Measurements from ENCODE around the gene BBS9.

Gene BBS9

DNA sequence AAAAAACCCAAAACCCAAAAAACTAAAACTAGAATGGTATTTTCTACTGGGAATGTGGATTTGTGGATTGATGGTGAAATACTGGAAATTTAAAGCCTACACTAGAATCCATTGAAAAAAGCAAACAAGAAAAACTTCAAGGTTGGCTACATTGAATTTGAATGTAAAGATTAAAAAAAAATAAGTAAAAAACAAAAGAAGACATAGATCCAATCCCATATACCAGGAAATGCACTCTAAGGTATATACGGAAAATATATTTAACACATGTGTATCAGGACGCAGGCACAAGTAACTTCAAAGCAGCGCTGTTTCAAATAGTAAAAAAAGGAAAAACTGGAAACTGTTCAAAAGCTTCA, 754 bp upstream of the BBS9 start:
- no peak for DNase-seq

DNA sequence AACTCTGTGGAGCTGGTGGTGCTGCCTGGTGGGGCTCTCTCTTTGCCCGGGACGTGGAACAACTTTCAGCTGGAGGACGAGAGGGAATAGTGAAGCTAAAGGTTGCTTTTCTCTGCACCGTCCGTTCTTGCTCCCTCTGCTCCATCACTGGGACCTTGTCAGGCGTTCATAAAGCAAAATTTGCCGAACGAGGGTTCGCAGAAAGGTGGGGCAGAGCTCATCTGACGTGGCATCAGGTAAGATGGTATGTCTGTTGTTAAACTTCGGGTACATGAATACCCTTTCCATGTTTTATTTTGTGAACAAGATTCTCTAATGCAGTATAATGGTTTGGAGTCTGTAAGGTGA, 416 bp downstream of the BBS9 start:
- DNase-seq, result no peak

GRCh38 chr7:33130184-33130583, 820 bp downstream of the BBS9 start:
- no peak for DNase-seq

DNA sequence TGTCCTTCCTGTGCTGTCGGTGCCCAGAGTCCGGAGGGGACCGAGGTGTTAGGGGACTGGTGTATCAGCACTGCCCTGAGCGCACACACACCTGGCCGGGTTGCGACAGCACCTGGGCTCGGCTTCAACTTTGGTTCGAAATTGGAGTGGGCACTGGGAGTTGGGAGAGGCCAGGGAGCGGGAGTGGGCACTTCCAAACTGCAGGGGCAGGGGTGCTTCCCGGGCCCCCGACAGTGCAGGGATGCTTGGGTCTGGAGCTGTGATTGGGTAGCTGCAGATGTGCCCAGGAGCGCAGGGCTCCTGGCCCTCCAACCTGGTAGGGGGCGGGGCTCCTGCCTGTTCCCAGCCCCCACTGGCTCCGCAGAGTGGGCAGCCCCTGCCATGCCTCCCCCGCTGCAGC, 7.7 kb downstream of the BBS9 start:
- no peak for DNase-seq

DNA sequence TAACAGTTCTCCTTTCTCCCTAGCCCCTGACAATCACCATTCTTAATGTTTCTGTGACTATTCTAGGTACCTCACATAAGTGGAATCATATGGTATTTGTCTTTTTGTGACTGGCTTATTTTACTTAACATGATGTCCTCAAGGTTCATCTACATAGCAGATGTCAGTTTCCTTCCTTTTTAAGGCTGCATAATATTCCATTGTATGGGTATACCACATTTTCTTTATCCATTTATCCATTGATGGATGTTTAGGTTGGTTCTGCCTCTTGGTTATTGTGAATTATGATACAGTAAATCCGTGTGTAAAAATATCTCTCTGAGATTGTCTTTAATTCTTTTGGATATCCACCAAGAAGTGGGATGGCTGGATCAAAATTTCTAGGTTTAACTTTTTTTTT, 13.2 kb downstream of the BBS9 start:
- no peak for DNase-seq

- peak; percentile 7 for DNase-seq
Measured at GRCh38 chr7:33143996-33144718, 14.8 kb downstream of the BBS9 start.

DNA sequence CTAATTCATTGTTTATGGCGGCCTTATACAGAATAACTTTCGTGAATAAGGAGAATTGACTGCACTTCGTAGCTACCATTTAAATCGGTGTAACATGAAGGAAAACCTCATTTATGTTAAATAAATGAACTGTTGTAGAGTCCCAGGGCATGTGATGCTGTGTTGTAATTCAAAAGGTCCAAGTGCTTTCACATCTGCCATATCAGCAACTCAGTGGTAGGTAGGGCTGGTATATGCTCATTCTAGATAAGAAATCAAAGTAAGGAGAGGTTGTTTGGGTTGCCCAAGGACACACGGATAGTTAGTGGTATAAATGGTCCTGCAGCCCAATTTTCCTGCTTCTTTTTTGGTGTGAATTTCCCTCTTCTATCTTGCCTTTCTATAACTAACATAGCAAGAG, 15.8 kb downstream of the BBS9 start:
- no peak for DNase-seq

DNA sequence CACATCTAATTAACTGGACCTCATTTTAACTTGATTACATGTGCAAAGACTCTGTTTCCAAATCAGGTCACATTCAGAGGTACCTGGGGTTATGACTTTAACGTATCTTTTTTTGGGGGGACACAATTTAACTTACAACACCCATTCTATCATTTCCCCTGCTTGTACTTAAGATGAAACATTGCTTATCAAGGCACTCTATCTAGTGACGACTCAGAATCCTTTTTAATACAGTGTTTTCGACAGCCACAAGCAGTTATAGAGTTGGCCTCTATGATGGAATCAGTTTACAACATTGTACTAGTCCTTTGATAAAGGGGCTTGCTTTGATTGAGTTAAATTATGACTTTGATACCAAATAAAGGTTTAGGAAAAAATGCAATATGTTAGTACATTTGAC, 22.7 kb downstream of the BBS9 start:
- DNase-seq, result no peak

- peak; percentile 65 for DNase-seq
Measured at GRCh38 chr7:33155811-33156210, 26.4 kb downstream of the BBS9 start.

DNA sequence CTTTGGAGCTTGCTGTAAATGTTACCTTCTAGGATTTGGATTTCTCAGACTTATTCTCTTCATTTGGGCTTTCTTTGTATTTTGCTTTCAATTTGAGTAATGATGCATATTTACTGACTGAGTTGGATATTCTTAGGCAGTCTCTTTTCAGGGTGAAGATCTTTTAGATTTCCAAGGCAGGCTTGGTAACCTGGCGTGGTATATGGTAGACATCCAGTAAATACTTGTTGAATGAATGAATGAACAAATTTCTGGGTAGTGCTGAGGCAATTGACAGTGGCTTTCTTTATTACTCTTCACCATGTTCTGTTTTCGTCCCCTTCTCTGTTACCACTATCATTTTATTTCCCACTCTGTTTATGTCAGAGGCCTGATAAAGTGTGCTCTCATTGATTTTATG, 27.1 kb downstream of the BBS9 start:
- DNase-seq, result no peak

DNA sequence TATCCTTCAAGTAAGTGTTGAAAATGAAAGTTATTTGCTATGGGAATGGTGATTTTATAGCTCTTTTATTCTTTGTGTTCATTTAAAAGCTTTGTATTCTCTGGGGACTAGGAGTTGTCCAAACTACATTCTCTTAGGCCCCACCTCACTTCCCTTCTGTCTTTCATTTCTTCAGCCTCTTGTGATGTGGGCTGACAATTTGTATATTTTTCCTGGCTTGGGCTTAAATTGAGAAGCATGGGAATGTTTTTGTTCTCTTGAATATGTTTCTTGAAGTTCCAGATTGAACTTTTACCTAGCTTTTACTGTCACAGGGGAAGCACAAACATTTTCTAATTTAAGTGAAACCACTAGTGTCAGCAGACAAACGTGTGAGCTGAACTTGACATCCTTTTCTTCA, 27.9 kb downstream of the BBS9 start:
- peak; percentile 19 for DNase-seq

GRCh38 chr7:33157781-33158180, 28.4 kb downstream of the BBS9 start:
- DNase-seq, result peak; percentile 25

- no peak for DNase-seq
Measured at GRCh38 chr7:33177876-33178275, 48.5 kb downstream of the BBS9 start.

DNA sequence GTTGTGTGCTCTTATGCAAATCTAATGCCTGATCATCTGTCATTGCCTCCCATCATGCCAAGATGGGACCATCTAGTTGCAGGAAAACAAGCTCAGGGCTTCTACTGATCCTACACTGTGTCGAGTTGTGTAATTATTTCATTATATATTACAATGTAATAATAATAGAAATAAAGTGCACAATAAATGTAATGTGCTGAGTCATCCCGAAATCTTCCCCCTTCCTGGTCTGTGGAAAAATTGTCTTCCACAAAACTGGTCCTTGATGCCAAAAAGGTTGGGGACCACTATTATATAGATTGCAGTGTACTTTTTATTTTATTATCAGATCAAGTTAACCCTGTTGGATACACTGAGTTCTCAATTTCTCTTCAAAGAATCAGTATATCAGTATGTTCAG, 50.2 kb downstream of the BBS9 start:
- DNase-seq, result no peak

GRCh38 chr7:33183504-33183903, 54.1 kb downstream of the BBS9 start:
- no peak for DNase-seq

DNA sequence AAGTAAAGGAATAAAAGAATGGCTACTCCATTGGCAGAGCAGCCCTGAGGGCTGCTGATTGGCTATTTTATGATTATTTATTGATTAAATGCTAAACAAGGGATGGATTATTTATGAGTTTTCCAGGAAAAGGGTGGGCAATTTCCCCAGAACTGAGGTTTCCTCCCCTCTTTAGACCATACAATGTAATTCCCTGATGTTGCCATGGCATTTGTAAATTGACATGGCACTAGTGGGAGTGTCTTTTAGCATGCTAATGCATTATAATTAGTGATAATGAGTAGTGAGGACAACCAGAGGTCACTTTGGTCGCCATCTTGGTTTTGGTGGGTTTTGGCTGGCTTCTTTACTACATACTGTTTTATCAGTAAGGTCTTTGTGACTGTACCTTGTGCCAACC, 55.5 kb downstream of the BBS9 start:
- DNase-seq, result no peak

- DNase-seq, result peak; percentile 60
Measured at GRCh38 chr7:33185786-33186185, 56.4 kb downstream of the BBS9 start.

DNA sequence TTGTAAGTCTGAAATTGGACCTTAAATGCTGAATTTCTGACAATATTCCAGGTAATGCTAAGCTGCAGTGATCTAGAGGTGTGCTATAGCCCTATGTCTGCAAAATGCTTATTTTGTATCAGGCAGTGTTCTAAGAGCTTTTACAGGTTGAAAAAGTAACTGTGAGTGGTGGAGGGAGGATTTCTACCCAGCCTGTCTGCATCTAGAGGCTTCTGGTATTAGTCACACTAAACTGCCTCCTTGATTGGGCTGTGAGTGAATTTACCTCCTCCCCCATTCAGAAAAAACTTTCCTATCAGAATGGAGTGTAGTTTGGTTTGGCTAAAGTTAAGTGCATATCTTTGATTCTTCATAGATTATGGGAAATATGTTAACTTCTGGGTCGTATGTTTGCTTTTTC, 56.8 kb downstream of the BBS9 start:
- DNase-seq, result peak; percentile 55

DNA sequence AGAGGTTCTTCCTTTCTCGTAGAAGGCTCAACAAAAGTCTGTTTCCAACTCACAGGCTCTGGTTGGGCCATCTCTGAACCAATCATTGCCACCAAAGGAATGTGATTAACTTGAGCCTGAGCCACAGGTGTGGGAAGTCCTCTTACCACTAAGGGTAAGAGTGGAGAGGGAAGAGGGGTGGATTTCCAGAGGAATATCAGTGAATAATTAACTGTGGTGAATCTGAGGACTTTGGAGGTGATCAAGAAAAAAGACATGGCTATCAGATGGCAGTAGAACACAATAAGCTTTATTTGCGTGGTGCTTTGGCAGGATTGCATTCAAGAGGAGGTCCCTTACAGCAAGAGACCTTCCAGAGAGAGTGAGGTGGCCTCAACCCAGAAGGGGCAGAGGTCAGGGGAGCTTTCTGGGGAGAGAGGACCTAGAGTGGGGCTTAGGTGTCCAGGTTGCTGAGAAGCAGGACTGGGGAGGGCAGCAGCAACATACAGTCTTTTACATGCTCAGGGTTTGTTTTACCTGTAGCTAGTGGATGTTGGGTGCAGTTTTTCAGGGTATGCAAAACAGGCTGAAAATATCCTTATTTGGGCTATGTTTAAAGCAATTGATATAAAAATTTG, 61.4 kb downstream of the BBS9 start:
- DNase-seq, result no peak

DNA sequence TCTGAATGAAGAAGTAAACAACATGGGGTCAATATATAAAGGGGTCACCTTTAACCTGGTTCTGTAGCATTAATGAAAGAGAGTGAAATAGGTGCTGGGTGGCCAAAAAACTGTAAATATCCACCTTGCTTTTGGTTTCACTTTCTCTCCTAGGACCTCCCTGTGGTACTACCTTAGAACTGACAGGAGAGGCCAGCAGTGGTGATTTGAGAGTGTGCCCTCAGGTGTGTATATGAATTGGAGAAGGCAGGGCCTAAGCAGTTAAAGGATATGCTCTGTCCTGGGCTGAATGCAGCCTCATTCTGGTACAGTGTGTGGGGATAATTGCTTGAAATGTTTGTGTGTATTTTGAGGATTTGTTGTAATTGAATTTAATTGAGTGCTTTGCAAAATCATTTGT, 62.0 kb downstream of the BBS9 start:
- no peak for DNase-seq

GRCh38 chr7:33192695-33193291, 63.4 kb downstream of the BBS9 start:
- DNase-seq, result no peak

- no peak for DNase-seq
Measured at GRCh38 chr7:33193308-33193864, 64.0 kb downstream of the BBS9 start.

GRCh38 chr7:33195264-33195663, 65.9 kb downstream of the BBS9 start:
- peak; percentile 74 for DNase-seq

- peak; percentile 51 for DNase-seq
Measured at GRCh38 chr7:33196221-33196620, 66.9 kb downstream of the BBS9 start.

Data from fibroblast of skin of abdomen (primary cell).